ENCODE data around the gene LAMA4. TPM values are rescaled to one million over a fixed set of nuclear protein-coding genes. Genes with fewer than 3 reads are reported as not detected.

The LAMA4 gene
- total RNA-seq, 1 donor from 2014 or later, result 0.22 TPM

GRCh38 chr6:112216662-112217551, 37.5 kb downstream of the LAMA4 start:
- DNase-seq, result no peak
- H3K36me3 Mint-ChIP-seq (ENCODE audit: unreplicated experiment), result no peaks in the 10 kb centered on the region
- no peaks in the 10 kb centered on the region for H3K27me3 Mint-ChIP-seq (ENCODE audit: unreplicated experiment)
- TF ChIP-seq, protein P1, sequence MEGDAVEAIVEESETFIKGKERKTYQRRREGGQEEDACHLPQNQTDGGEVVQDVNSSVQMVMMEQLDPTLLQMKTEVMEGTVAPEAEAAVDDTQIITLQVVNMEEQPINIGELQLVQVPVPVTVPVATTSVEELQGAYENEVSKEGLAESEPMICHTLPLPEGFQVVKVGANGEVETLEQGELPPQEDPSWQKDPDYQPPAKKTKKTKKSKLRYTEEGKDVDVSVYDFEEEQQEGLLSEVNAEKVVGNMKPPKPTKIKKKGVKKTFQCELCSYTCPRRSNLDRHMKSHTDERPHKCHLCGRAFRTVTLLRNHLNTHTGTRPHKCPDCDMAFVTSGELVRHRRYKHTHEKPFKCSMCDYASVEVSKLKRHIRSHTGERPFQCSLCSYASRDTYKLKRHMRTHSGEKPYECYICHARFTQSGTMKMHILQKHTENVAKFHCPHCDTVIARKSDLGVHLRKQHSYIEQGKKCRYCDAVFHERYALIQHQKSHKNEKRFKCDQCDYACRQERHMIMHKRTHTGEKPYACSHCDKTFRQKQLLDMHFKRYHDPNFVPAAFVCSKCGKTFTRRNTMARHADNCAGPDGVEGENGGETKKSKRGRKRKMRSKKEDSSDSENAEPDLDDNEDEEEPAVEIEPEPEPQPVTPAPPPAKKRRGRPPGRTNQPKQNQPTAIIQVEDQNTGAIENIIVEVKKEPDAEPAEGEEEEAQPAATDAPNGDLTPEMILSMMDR (IDR thresholded peaks at IDR 0.05; ENCODE audit: partially characterized antibody, unreplicated experiment), result no peak
- H3K4me1 Mint-ChIP-seq (ENCODE audit: low read depth, unreplicated experiment), result peaks cover 5% of the 10 kb centered on the region
- no peak overlapping the region for H3K4me3 Mint-ChIP-seq (ENCODE audit: unreplicated experiment)
- H3K27ac Mint-ChIP-seq (ENCODE audit: unreplicated experiment), result no peak overlapping the region
- H3K9me3 Mint-ChIP-seq (ENCODE audit: unreplicated experiment), result no peaks in the 10 kb centered on the region

- DNase-seq, result no peak
- no peak overlapping the region for H3K27ac Mint-ChIP-seq (ENCODE audit: unreplicated experiment)
- TF ChIP-seq, protein P1 (IDR thresholded peaks at IDR 0.05; ENCODE audit: partially characterized antibody, unreplicated experiment), result no peak
- no peak overlapping the region for H3K4me3 Mint-ChIP-seq (ENCODE audit: unreplicated experiment)
- no peaks in the 10 kb centered on the region for H3K36me3 Mint-ChIP-seq (ENCODE audit: unreplicated experiment)
- H3K27me3 Mint-ChIP-seq (ENCODE audit: unreplicated experiment), result no peaks in the 10 kb centered on the region
- H3K4me1 Mint-ChIP-seq (ENCODE audit: low read depth, unreplicated experiment), result peaks cover 11% of the 10 kb centered on the region
- H3K9me3 Mint-ChIP-seq (ENCODE audit: unreplicated experiment), result peaks cover 1% of the 10 kb centered on the region
Observed at GRCh38 chr6:112215488-112216284, 38.7 kb downstream of the LAMA4 start.

DNA sequence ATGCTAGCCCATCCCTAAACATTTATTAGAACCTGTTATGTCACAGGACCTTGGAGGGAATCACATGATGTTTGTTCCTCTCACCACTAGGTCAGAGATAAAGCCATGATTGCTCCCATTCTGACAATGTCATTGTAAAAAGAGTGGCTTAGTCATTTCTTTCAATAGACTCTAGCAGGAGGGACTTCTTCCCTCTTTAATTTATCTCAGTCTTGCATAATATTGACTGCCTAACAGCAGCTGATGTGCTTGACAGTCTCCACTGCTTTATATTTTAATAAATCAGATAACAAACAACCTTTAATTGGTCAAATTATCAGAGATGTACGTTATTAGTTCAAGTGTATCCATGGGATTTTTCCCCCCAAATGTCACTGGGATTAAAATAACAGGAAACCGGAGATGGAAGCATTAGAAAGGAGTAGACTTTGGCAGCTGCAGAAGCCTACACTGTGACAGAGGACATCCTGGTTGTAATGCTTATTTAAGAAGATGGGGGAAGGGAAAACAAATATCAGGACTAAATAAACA, 39.6 kb downstream of the LAMA4 start:
- H3K4me1 Mint-ChIP-seq (ENCODE audit: low read depth, unreplicated experiment), result peaks cover 18% of the 10 kb centered on the region
- H3K36me3 Mint-ChIP-seq (ENCODE audit: unreplicated experiment), result no peaks in the 10 kb centered on the region
- no peak for DNase-seq
- H3K27ac Mint-ChIP-seq (ENCODE audit: unreplicated experiment), result no peak overlapping the region
- TF ChIP-seq, protein P1 (IDR thresholded peaks at IDR 0.05; ENCODE audit: partially characterized antibody, unreplicated experiment), result no peak
- no peaks in the 10 kb centered on the region for H3K27me3 Mint-ChIP-seq (ENCODE audit: unreplicated experiment)
- H3K9me3 Mint-ChIP-seq (ENCODE audit: unreplicated experiment), result peaks cover 1% of the 10 kb centered on the region
- no peak overlapping the region for H3K4me3 Mint-ChIP-seq (ENCODE audit: unreplicated experiment)

GRCh38 chr6:112210852-112211251, 43.5 kb downstream of the LAMA4 start:
- Mint-ChIP-seq H3K27ac (ENCODE audit: unreplicated experiment) (no peak overlapping the region), H3K27me3 (ENCODE audit: unreplicated experiment) (no peaks in the 10 kb centered on the region), H3K36me3 (ENCODE audit: unreplicated experiment) (no peaks in the 10 kb centered on the region), H3K9me3 (ENCODE audit: unreplicated experiment) (peaks cover 1% of the 10 kb centered on the region), H3K4me3 (ENCODE audit: unreplicated experiment) (no peak overlapping the region), H3K4me1 (ENCODE audit: low read depth, unreplicated experiment) (peaks cover 25% of the 10 kb centered on the region)
- no peak for DNase-seq
- TF ChIP-seq, protein P1 (IDR thresholded peaks at IDR 0.05; ENCODE audit: partially characterized antibody, unreplicated experiment), result no peak
